NCI-H446 (cell line): ENCODE data around the gene ENAH.

Experiments
- DNase-seq, 2 experiments: peaks; one replicate each; lab custom pipeline; 2025; lab: John Stamatoyannopoulos, UW

Gene ENAH

DNA sequence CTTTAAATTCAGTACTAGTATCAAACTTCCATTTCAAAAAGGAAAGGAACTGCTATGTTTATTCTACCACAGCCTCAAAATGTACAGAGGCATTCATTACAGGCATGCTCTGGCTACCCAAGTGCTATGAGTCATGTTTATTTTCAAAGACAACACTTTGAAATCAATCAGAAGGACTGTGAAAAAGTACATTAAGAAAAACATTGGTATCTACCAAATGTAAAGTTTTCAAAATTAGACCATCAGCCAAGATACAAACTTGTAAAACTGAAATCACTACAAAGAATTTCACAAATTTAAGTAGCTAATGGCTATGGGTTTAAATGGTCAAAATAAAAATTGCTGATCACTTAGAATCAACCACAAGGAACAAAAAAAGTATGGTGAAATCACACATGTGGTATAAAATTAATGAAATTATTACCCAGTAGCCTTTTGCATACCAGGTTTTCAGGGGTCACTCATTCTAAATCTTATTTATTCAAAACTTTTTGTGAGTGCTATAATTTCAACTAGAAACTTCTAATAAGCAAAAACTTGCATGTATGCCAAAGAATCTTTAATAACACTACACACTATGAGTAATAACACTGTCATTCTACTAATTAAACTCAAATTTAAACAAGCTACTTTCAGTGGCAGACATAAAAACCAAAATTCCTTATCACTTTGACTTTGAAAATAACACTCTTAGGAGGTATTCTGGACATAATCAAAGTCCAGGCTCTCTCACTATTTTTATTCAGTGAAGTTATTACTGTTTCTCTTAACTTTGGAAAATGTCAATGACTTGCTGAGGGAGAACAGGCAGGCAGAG lies 49.2 kb downstream of the ENAH start:
- DNase-seq, result peak in 1 of 2 experiments; percentile 28

GRCh38 chr1:225602590-225603206 lies 50.2 kb downstream of the ENAH start:
- DNase-seq, result no peak

DNA sequence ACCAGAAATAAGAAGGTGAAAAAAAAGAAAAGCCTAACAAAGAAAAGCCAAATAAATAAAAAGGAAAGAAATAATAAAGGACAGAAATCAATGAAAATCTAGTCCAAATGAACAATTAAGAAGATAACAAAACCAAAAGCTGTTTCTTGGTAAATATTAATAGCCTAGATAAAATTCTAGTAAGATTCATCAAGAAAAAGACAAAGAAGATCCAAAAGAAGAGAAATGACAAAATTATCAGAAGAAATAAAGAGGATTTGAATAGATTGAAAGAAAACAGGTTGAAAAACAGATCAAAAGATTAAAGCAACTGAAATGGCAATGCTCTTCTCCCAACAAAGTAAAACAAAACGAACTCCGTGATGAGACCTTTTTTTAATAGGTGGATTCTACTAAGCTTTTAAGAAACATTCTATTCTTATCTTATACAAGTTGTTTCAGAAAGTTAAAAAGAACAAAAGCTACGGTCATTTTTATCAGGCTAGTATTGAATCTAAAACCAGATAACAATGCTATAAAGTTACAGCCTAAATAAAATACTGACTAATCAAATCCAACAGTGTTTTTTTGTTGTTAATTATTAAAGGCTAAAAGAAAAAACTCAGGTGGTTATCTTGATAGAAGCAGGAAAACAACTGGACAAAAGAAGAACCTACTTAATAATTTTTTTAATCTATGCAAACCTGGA lies 50.9 kb downstream of the ENAH start:
- DNase-seq, result no peak

- no peak for DNase-seq
Observed at GRCh38 chr1:225598847-225599246, 54.1 kb downstream of the ENAH start.

DNA sequence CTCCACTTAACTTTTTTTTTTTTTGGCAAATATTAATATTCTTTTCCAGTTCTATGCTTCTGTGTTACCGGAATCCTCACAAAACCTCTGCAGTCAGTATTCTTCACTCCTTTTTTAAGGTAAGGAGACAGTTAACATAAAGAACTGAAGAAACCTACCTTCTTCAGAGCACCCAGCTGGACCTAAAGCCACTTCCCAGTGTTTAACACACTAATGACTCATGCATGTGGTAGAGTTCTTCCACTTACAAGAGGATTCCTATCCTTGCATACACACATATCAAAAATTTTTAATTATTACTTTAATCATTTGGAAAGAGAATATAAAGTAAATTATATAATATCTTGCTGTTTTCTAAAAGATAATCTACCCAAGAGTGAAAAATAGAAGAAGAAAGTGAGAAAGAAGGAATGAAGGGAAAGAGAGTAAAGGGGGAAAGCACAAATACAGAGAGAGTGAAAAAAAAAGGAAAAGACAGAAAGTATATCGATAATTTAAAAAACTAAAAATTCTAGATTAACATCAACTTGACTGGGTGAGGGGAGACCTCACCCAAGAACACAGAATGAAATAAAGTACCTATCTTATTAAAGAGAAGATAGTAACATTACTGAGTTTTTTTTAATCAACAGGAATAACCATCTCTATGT lies 54.9 kb downstream of the ENAH start:
- DNase-seq, result no peak

GRCh38 chr1:225596736-225597135 lies 56.2 kb downstream of the ENAH start:
- DNase-seq, result no peak

DNA sequence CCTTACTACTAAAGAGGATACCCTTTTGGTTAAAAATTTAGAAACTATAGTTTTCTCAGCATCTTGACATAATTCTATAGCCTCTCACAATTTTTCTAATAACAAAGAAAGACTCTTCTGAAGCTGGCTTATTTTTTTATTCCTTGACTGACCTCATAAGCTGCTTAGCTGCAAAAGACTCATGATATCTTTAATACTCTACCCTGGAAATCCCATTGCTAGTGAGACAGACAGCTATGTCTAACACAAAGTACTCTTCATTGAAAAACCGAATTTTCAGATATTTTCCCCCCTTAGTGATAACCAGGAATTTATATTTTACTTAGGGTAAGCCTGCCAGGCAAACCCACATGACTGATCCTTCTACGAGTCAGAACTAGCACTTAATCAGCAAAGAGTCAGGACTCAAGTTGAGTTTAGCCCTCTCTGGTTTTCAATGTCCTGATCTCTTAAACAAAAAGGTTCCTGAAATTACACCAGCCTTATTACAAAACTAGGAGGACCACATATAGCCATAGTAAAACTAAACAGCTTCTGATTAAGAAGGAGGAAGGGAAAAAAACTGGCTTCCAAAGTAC lies 56.9 kb downstream of the ENAH start:
- DNase-seq, result no peak

DNA sequence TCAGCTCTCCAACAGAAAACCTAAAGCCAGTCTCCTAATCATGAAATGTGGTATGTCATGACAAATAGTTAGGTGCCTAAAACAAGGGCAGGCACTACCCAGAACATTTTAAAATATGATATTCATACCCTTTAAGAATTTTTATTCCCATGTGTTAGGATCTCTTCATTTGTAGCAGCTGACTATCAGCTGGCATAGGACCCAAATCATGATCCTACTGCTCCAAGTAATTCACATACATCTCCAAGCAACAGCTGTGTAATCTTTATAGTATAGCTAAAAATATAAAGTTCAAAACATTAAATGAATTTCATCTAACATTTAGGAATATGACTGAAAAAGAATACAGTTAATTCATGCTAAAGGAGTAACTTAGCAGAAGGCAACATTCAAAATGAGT lies 57.5 kb downstream of the ENAH start:
- DNase-seq, result no peak

GRCh38 chr1:225593414-225593813 lies 59.5 kb downstream of the ENAH start:
- no peak for DNase-seq

- DNase-seq, result no peak
Observed at GRCh38 chr1:225592362-225593025, 60.4 kb downstream of the ENAH start.

GRCh38 chr1:225587310-225587709 lies 65.6 kb downstream of the ENAH start:
- DNase-seq, result no peak

GRCh38 chr1:225581186-225581585 lies 71.7 kb downstream of the ENAH start:
- no peak for DNase-seq

- DNase-seq, result peak; percentile 27 to 79
Observed at GRCh38 chr1:225580238-225581099, 72.5 kb downstream of the ENAH start.

GRCh38 chr1:225578251-225578977 lies 74.5 kb downstream of the ENAH start:
- DNase-seq, result no peak

GRCh38 chr1:225577241-225577640 lies 75.7 kb downstream of the ENAH start:
- no peak for DNase-seq

DNA sequence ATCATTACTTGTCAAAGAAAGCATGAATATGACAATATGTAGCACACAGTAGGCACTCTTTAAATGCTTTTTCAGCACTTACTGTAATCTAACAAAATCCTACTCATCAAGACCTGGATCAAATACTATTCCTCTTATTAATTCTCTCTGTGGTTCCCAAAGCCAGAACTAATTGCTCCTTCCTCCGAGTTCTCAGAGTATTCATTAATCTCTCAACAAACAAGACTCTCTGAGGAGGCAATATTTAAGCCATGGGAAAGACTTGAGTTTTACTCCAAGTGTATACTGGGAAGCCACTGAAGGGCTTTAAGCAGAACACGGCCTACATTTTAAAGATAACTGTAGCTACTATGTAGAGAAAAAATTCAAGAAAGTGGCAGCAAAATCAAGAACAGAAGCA lies 79.7 kb downstream of the ENAH start:
- no peak for DNase-seq

DNA sequence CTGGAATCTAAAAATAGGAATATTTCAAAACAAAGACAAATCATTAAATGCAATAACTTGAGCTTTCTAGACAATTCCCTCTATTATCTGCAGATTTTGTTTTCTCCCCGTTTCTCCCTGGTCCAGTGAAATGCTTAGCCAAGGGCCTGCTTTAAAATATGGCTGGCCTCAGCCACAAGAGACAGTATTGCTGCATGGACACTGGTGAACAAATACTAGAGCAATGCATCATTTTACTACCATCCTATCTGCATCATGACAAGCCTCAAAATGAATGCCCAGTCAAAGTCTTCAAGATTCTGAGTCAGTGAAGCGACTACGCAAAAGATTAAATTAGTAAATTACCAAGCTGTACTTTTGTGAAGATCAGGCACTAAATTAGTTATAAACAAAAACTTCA lies 80.5 kb downstream of the ENAH start:
- no peak for DNase-seq

- DNase-seq, result peak in 1 of 2 experiments; percentile 14
Observed at GRCh38 chr1:225567789-225568188, 85.1 kb downstream of the ENAH start.

DNA sequence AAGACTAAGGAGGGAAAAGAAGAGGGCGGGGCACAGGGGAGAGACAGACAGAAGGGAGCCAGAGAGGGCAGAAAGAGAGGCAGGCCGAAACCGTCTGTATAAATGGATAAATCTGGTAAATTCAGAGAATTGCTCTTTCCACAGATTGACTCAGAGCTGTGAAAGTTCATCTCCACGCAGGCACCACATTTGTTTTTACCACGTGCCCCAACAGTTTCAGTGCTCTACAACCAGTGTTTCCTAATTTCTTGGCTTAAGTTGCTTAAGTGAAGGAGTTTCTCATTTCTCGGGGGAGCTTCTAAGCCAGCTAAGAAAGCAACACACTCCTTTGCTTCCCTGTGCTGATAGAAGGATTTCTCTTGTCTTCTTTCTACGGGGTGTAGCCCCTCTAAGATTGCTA lies 87.1 kb downstream of the ENAH start:
- DNase-seq, result no peak

DNA sequence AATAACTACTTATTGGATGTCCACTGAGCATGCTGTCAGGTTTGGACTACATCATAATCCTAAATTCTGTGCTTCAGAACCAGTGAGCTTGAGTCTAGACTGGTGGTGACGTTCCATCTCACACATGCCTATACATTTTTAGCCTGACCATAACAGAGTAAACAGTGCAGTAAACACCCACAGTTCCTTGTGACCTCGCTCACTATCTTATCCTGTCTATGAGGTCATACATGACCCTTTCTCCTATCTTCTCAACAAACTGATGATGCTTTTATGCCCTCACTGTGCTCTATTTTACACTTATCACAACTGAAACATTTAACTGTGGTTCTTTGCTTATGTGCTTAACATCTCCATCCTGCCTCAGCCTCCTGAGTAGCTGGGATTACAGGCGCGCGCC lies 91.2 kb downstream of the ENAH start:
- no peak for DNase-seq
